HEK293 (cell line): ENCODE results near the gene MAP2.

Experiments used
- CTCF ChIA-PET: fragments of 350-600 bp; formaldehyde crosslinking; extraction: SDS; loops from one replicate; lab custom pipeline; 2021; ENCODE audit warnings: antibody characterized with exemption; lab: Yijun Ruan, JAX
- POLR2A ChIA-PET: fragments of 300-600 bp; formaldehyde crosslinking; extraction: SDS; loops from one replicate; lab custom pipeline; 2020; ENCODE audit warnings: antibody characterized with exemption, inconsistent platforms; lab: Yijun Ruan, JAX
- H3K27ac ChIP-seq: fragments of 200-500 bp; sonication (Bioruptor generic); 2 replicates; pipeline ENCODE4 v1.5.1; 2014; ENCODE audit warnings: low read depth, low read length, control low read depth, inconsistent platforms; ENCODE audit errors: extremely low read depth
- H3K36me3 ChIP-seq, 2 experiments: fragments of 200-500 bp in 1 of 2; sonication (Bioruptor generic) in 1 of 2; 1 replicate in 1 of 2; 2 replicates in 1 of 2; pipeline ENCODE4 v1.5.1; 2014 to 2017; ENCODE audit warnings: inconsistent platforms in 2 of 2, low read length in 2 of 2; ENCODE audit not compliant: control insufficient read depth in 2 of 2, insufficient read depth in 1 of 2
- H3K4me1 ChIP-seq: fragments of 200-500 bp; sonication (Bioruptor generic); 2 replicates; pipeline ENCODE4 v1.5.1; 2014; ENCODE audit warnings: mild to moderate bottlenecking, low read length, inconsistent platforms; ENCODE audit not compliant: control insufficient read depth, insufficient read depth
- H3K4me3 ChIP-seq: 2 replicates; pipeline ENCODE4 v1.5.1; 2011; ENCODE audit warnings: low read depth, mild to moderate bottlenecking, control low read depth, low read length, moderate library complexity
- H3K9me3 ChIP-seq: fragments of 200-500 bp; sonication (Bioruptor generic); 2 replicates; pipeline ENCODE4 v1.5.1; 2014; ENCODE audit warnings: low read depth, low read length, inconsistent platforms; ENCODE audit not compliant: control insufficient read depth, insufficient read depth
- BCL11A ChIP-seq: fragments of 450-650 bp; formaldehyde crosslinking; IDR thresholded peaks from 2 replicates; pipeline ENCODE4 v1.5.1; 2016; ENCODE audit warnings: low read depth, missing biosample characterization, missing genetic modification characterization
- GLI4 ChIP-seq: fragments of 450-650 bp; formaldehyde crosslinking; IDR thresholded peaks from 2 replicates; pipeline ENCODE4 v1.5.1; 2016; ENCODE audit warnings: missing biosample characterization, missing genetic modification characterization
- IKZF3 ChIP-seq: fragments of 450-650 bp; IDR thresholded peaks from 2 replicates; pipeline ENCODE4 v1.5.0; 2018; ENCODE audit warnings: missing biosample characterization, mild to moderate bottlenecking, missing genetic modification characterization, moderate library complexity
- MEIS1 ChIP-seq: sonication (generic); formaldehyde crosslinking; IDR thresholded peaks from 2 replicates; pipeline ENCODE4 v1.8.1; 2022; ENCODE audit warnings: missing genetic modification reagents, mild to moderate bottlenecking, borderline replicate concordance
- SP7 ChIP-seq: fragments of 450-650 bp; formaldehyde crosslinking; IDR thresholded peaks from 2 replicates; pipeline ENCODE4 v1.5.1; 2016; ENCODE audit warnings: missing biosample characterization, missing genetic modification characterization
- TCF7L2 ChIP-seq: IDR thresholded peaks from 2 replicates; pipeline ENCODE4 v1.6.1; 2011; ENCODE audit warnings: low read depth, mild to moderate bottlenecking, inconsistent platforms, low read length, moderate library complexity, borderline replicate concordance
- YY2 ChIP-seq: fragments of 450-650 bp; formaldehyde crosslinking; IDR thresholded peaks from 2 replicates; pipeline ENCODE4 v1.5.1; 2016; ENCODE audit warnings: missing biosample characterization, missing genetic modification characterization
- ZBTB20 ChIP-seq: fragments of 450-650 bp; formaldehyde crosslinking; IDR thresholded peaks from 2 replicates; pipeline ENCODE4 v1.5.1; 2016; ENCODE audit warnings: missing biosample characterization, missing genetic modification characterization
- ZNF10 ChIP-seq: fragments of 450-650 bp; formaldehyde crosslinking; IDR thresholded peaks from 2 replicates; pipeline ENCODE4 v1.5.1; 2017; ENCODE audit warnings: missing biosample characterization, missing genetic modification characterization
- ZNF114 ChIP-seq: fragments of 450-650 bp; formaldehyde crosslinking; IDR thresholded peaks from 2 replicates; pipeline ENCODE4 v1.5.0; 2017; ENCODE audit warnings: missing biosample characterization, missing genetic modification characterization
- ZNF24 ChIP-seq: fragments of 450-650 bp; formaldehyde crosslinking; IDR thresholded peaks from 2 replicates; pipeline ENCODE4 v1.5.1; 2016; ENCODE audit warnings: missing biosample characterization, missing genetic modification characterization
- ZNF341 ChIP-seq: fragments of 450-650 bp; formaldehyde crosslinking; IDR thresholded peaks from 2 replicates; pipeline ENCODE4; 2016; ENCODE audit warnings: low read depth, missing biosample characterization, missing genetic modification characterization
- ZNF366 ChIP-seq: fragments of 450-650 bp; formaldehyde crosslinking; conservative IDR thresholded peaks from 2 replicates; pipeline ENCODE4 v1.5.1; 2016; ENCODE audit warnings: missing biosample characterization, missing genetic modification characterization
- ZNF544 ChIP-seq: fragments of 450-650 bp; formaldehyde crosslinking; IDR thresholded peaks from 2 replicates; pipeline ENCODE4 v1.5.0; 2017; ENCODE audit warnings: missing biosample characterization, missing genetic modification characterization
- ZNF548 ChIP-seq: fragments of 450-650 bp; formaldehyde crosslinking; IDR thresholded peaks from 2 replicates; pipeline ENCODE4 v1.5.1; 2016; ENCODE audit warnings: missing biosample characterization, missing genetic modification characterization
- ZNF549 ChIP-seq: fragments of 450-650 bp; IDR thresholded peaks from 2 replicates; pipeline ENCODE4 v1.5.1; 2018; ENCODE audit warnings: missing biosample characterization, missing genetic modification characterization, mild to moderate bottlenecking, inconsistent platforms, moderate library complexity
- ZNF658 ChIP-seq: fragments of 450-650 bp; formaldehyde crosslinking; IDR thresholded peaks from 2 replicates; pipeline ENCODE4; 2016; ENCODE audit warnings: missing biosample characterization, missing genetic modification characterization
- ZNF701 ChIP-seq: fragments of 450-650 bp; formaldehyde crosslinking; IDR thresholded peaks from 2 replicates; pipeline ENCODE4 v1.5.1; 2016; ENCODE audit warnings: missing biosample characterization, missing genetic modification characterization
- ZNF707 ChIP-seq: fragments of 450-650 bp; formaldehyde crosslinking; IDR thresholded peaks from 2 replicates; pipeline ENCODE4 v1.5.1; 2016; ENCODE audit warnings: missing biosample characterization, missing genetic modification characterization
- ZNF776 ChIP-seq: fragments of 450-650 bp; formaldehyde crosslinking; IDR thresholded peaks from 2 replicates; pipeline ENCODE4 v1.5.0; 2017; ENCODE audit warnings: missing biosample characterization, missing genetic modification characterization, borderline replicate concordance
- TF ChIP-seq, protein P1 (sequence below): fragments of 450-650 bp; formaldehyde crosslinking; IDR thresholded peaks from 2 replicates; pipeline ENCODE4 v1.5.1; 2016; ENCODE audit warnings: missing biosample characterization, missing genetic modification characterization, low read depth
- TF ChIP-seq, protein P2 (sequence below): fragments of 450-650 bp; formaldehyde crosslinking; IDR thresholded peaks from 2 replicates; pipeline ENCODE4 v1.5.1; 2016; ENCODE audit warnings: missing biosample characterization, missing genetic modification characterization
- TF ChIP-seq, protein P3 (sequence below): fragments of 450-650 bp; formaldehyde crosslinking; IDR thresholded peaks from 2 replicates; pipeline ENCODE4 v1.5.1; 2016; ENCODE audit warnings: missing biosample characterization, missing genetic modification characterization

Gene MAP2

DNA sequence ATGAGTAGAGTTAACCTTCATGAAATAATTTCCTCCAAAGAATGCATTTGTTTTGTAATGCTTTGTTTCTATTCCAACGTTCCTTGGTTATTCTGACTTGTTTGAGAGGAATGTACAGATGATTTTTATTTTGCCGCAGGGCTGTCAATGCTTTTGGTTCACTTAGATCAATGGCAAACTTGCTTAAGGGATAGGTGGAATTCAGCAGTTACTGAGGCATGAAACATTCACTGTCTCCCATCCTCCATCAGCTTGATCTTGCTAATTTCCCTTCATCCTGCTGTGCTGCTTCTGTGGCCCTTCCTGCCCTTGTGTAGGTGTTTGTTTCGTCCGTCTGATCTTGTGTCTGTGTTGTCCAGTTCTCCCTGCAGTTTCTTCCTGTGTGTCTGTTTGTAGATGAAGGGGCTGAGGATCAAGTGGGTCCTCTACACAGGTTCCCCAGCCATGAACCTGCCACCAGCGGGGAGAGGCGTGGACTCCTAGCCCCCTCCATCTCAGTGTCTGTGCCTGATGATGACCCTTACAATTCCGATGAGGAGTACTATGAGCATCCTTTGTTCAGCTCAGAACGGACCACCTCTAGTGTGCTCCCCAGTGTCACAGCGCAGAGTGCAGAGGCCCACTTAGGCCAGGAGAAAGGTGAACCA is 263.6 kb downstream of the MAP2 start:
- POLR2A ChIA-PET = no interaction called here
- no peaks in the 10 kb centered on the region for H3K4me1 ChIP-seq
- no peaks in the 10 kb centered on the region for H3K36me3 ChIP-seq
- no peak overlapping the region for H3K4me3 ChIP-seq
- H3K27ac ChIP-seq = no peak overlapping the region
- H3K9me3 ChIP-seq = no peaks in the 10 kb centered on the region
- CTCF ChIA-PET = no interaction called here
- TF ChIP-seq TCF7L2 (no peak), ZNF707 (no peak), IKZF3 (tag by site-specific recombination) (no peak), ZBTB20 (no peak), MEIS1 (CRISPR knock-in tag) (no peak), YY2 (tag by site-specific recombination) (no peak), SP7 (tag by site-specific recombination) (no peak)
- TF ChIP-seq, protein P1, sequence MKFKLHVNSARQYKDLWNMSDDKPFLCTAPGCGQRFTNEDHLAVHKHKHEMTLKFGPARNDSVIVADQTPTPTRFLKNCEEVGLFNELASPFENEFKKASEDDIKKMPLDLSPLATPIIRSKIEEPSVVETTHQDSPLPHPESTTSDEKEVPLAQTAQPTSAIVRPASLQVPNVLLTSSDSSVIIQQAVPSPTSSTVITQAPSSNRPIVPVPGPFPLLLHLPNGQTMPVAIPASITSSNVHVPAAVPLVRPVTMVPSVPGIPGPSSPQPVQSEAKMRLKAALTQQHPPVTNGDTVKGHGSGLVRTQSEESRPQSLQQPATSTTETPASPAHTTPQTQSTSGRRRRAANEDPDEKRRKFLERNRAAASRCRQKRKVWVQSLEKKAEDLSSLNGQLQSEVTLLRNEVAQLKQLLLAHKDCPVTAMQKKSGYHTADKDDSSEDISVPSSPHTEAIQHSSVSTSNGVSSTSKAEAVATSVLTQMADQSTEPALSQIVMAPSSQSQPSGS (tag by site-specific recombination) = no peak
- TF ChIP-seq, protein P2, sequence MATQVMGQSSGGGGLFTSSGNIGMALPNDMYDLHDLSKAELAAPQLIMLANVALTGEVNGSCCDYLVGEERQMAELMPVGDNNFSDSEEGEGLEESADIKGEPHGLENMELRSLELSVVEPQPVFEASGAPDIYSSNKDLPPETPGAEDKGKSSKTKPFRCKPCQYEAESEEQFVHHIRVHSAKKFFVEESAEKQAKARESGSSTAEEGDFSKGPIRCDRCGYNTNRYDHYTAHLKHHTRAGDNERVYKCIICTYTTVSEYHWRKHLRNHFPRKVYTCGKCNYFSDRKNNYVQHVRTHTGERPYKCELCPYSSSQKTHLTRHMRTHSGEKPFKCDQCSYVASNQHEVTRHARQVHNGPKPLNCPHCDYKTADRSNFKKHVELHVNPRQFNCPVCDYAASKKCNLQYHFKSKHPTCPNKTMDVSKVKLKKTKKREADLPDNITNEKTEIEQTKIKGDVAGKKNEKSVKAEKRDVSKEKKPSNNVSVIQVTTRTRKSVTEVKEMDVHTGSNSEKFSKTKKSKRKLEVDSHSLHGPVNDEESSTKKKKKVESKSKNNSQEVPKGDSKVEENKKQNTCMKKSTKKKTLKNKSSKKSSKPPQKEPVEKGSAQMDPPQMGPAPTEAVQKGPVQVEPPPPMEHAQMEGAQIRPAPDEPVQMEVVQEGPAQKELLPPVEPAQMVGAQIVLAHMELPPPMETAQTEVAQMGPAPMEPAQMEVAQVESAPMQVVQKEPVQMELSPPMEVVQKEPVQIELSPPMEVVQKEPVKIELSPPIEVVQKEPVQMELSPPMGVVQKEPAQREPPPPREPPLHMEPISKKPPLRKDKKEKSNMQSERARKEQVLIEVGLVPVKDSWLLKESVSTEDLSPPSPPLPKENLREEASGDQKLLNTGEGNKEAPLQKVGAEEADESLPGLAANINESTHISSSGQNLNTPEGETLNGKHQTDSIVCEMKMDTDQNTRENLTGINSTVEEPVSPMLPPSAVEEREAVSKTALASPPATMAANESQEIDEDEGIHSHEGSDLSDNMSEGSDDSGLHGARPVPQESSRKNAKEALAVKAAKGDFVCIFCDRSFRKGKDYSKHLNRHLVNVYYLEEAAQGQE = no peak
- TF ChIP-seq, protein P3, sequence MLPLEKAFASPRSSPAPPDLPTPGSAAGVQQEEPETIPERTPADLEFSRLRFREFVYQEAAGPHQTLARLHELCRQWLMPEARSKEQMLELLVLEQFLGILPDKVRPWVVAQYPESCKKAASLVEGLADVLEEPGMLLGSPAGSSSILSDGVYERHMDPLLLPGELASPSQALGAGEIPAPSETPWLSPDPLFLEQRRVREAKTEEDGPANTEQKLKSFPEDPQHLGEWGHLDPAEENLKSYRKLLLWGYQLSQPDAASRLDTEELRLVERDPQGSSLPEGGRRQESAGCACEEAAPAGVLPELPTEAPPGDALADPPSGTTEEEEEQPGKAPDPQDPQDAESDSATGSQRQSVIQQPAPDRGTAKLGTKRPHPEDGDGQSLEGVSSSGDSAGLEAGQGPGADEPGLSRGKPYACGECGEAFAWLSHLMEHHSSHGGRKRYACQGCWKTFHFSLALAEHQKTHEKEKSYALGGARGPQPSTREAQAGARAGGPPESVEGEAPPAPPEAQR = no peak

DNA sequence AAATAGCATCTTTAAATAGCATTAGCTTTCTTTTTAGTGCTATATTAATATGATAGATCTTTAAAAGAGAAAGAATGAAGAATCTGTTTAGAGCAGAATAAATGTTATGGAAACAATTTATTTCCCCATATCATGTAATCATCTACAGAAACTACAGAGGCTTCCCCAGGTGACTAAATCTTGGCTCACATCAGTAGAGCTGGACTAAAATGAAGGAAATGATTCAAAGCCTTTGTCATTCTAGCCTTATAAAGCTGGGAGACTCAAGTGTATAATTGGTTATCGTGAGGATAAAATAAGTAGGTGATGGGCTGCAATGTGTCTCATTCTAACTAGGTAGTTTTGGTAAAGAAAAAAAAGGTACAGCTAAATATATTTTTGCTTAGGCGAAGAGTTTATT is 264.5 kb downstream of the MAP2 start:
- Histone ChIP-seq H3K4me1 (no peaks in the 10 kb centered on the region), H3K27ac (no peak overlapping the region), H3K36me3 (no peaks in the 10 kb centered on the region), H3K9me3 (no peaks in the 10 kb centered on the region), H3K4me3 (no peak overlapping the region)
- ChIA-PET CTCF (interaction anchor here (0.5 kb wide), 1 partner anchor 73 kb away, joined by 3 read pairs; no protein-coding TSS in a partner anchor), POLR2A (no interaction called here)
- TF ChIP-seq GLI4 (tag by site-specific recombination) = no peak
- no peak for TF ChIP-seq IKZF3 (tag by site-specific recombination)
- no peak for TF ChIP-seq ZNF701
- no peak for TF ChIP-seq ZNF114 (tag by site-specific recombination)
- no peak for TF ChIP-seq ZNF24 (tag by site-specific recombination)
- TF ChIP-seq ZNF544 (tag by site-specific recombination) = no peak

DNA sequence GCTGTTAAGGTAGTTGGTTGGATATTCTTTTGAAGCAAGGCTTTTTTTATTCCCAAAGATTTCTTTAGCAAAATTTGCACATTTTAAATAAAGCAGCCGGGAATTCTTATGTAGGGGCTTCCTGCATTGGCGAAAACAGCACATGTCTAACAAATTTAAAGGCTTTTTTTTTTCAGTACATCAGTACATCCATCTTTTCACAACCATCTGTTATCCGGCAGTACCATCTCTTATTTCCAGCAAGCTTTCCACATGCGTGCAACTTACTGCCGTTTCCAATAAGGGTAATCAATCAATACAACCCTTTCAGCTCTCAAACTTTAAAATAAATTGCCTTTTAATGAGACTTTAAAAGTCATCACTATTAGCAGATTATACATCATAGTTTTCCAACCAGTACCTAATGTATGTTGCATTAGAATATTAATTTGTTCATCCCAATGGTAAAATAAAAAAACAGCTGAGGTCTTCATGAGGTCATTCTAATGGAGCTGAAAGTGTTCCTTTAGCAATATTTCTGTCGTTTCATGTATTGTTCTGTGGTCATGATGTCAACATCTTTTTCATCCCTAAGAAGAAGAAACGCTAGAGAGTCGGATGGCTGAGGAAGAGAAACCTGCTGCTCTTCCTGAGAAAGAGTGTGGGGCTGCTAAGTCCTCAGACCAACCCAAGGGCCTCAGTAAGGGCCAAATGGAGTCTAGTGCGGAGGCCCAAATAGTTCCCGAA is 266.3 kb downstream of the MAP2 start:
- Histone ChIP-seq H3K36me3 (no peaks in the 10 kb centered on the region), H3K4me3 (no peak overlapping the region), H3K4me1 (no peaks in the 10 kb centered on the region), H3K27ac (no peak overlapping the region), H3K9me3 (no peaks in the 10 kb centered on the region)
- ChIA-PET CTCF (no interaction called here), POLR2A (no interaction called here)
- TF ChIP-seq ZNF548 (tag by site-specific recombination) (no peak), ZNF658 (tag by site-specific recombination) (no peak), ZNF549 (tag by site-specific recombination) (no peak), ZNF366 (tag by site-specific recombination) (no peak), ZNF10 (no peak), ZNF341 (tag by site-specific recombination) (no peak), BCL11A (tag by site-specific recombination) (no peak), ZNF776 (tag by site-specific recombination) (no peak)
- TF ChIP-seq, protein P1 (tag by site-specific recombination) = no peak
